Activated T-helper 1 cell treated with anti-CD3 and anti-CD28 coated beads, Interleukin-2, amount 50 U/mL, for 16 hours (primary cell): Measurements from ENCODE around the gene FCER1A.

ENCODE experiments used
- DNase-seq, 2 donors: peaks; one replicate each; pipeline ENCODE4 v3.0.0-alpha.2; 2020; ENCODE audit warnings: low read depth in 1 of 2, low spot score in 1 of 2

FCER1A gene

DNA sequence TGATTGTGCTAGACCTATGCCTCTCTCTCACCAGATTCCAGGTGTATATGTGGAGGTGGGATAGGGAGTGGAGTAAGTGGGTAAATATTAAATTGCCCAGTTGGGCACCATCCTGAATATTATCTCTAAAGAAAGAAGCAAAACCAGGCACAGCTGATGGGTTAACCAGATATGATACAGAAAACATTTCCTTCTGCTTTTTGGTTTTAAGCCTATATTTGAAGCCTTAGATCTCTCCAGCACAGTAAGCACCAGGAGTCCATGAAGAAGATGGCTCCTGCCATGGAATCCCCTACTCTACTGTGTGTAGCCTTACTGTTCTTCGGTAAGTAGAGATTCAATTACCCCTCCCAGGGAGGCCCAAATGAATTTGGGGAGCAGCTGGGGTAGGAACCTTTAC lies at the start of gene FCER1A:
Gene FCER1A, plus strand, starts transcription at position 242 of the 400 bp plus-strand sequence. Its CDS starts 29 bp downstream, at position 271.
- DNase-seq = no peak

DNA sequence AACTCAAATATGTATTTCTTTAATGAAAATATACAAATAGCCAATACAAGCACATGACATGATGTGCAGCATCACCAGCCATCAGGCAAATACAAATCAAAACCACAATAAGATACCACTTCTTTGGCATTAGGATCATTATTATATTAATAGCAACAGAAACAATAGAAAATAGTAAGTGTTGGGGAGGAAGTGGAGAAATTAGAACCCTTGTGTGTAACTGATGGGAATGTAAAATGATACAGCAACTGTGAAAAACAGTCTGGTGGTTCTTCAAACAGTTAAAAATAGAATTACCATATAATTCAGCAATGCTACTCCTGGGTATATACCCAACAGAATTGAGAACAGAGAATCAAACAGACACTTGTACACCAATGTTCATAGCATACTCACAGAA lies 40.8 kb upstream of the FCER1A start:
- DNase-seq = no peak

DNA sequence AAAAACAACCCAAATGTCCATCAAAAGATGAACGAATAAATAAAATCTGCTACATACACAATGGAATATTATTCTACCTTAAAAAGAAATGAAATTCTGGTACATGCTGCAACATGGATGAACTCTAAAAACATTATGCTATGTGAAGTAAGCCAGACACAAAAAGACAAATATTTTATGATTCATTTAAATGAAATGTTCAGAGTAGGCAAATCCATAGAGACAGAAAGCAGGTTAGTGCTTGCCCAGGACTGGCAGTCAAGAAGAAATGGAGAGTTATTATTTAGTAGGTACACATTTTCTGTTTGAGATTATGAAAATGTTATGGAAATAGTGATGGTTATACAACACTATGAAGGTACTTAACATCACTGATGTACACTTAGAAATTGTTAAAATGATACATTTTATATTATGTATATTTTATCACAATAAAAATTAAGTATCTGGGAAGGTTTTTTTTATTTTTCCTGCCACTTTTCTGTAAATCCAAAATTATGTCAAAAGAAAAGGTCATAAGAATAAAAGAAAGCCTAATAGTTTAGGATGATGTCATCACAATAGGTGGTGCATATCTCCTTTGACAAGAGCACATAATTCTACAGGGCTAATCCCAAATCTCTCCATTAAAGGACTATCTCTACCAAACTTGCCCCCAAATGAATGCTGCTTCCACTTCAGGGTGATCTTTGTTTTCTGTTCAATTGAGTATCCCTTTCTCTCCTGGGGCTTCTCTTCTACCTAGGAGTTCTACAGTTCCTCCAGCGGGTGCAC lies 40.2 kb upstream of the FCER1A start:
- DNase-seq = no peak

DNA sequence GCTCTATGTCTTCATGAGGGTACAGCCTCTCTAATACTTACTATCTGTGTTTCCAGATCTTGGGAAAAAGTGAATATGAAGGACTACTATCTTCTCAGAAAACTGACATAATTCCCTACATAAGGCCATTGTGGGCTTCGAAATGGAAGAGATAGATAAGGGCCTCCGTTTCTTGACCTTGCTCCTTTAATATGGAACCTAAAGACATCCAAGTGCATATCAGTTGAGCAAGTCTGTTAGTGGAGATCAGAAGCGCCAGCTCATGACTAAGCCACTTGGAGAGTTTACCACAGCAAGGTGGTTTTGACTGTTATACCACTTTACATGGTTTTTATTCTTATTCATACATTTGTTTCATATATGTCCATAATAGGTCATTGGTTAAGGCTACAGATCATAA lies 35.3 kb upstream of the FCER1A start:
- DNase-seq = no peak

DNA sequence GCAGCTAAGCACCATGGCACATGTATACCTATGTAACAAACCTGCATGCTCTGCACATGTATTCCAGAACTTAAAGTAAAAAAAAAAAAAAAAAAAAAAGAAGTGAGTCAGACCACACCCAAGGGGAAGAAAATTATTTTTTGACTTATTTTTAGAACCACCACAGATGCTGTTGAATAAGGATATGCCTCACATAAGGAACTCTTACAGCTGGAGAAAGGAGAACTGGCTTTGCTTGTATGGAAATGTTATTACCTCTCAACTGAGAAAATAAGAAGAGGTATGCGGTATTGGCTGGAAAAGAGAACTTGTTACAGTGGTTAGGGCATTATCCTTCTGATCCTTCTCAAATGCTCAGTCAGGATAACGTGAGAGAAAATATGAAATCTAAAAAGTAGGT lies 27.5 kb upstream of the FCER1A start:
- DNase-seq = no peak

DNA sequence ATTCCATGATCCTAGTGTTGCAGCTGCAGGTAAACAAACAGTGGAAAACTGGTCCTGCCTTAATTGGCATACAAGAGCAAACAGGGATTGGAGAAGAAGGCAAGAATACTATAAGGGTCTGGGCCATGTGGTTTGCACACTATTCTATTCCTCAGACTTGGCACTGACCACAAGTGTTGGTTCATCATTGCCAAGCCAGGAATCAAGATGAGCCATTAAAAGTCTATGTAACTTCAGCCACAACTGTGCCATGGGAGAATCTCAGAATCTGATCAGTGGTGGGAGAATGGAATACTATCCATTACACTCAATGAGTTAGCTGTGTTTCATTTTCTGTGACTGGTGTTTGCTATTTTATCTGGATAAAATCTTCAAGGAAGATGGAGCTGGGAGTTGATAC lies 26.2 kb upstream of the FCER1A start:
- no peak for DNase-seq

GRCh38 chr1:159279773-159280172 lies 22.4 kb upstream of the FCER1A start:
- DNase-seq = no peak

GRCh38 chr1:159282118-159282517 lies 20.0 kb upstream of the FCER1A start:
- DNase-seq = no peak

- no peak for DNase-seq
These were observed 13.1 kb upstream of the FCER1A start for GRCh38 chr1:159289060-159289459.

DNA sequence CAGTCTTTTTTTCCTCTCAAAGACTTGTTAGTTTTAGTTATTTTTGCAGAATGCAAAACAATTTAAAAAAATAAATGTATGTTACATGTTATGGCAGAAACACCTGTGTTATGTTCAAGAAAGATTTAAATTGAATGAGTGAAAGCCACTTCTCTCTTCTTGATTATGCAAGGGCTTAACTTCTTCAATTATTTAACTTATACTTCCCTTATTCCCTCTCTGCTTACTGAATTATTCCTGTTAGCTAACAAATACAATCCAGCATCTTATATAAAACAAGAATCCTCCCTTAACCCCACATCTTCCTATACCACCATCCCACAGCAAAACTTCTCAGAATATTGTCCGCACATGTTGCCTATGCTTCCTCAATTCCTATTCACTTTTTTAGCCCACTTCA lies 10.7 kb upstream of the FCER1A start:
- DNase-seq = no peak

DNA sequence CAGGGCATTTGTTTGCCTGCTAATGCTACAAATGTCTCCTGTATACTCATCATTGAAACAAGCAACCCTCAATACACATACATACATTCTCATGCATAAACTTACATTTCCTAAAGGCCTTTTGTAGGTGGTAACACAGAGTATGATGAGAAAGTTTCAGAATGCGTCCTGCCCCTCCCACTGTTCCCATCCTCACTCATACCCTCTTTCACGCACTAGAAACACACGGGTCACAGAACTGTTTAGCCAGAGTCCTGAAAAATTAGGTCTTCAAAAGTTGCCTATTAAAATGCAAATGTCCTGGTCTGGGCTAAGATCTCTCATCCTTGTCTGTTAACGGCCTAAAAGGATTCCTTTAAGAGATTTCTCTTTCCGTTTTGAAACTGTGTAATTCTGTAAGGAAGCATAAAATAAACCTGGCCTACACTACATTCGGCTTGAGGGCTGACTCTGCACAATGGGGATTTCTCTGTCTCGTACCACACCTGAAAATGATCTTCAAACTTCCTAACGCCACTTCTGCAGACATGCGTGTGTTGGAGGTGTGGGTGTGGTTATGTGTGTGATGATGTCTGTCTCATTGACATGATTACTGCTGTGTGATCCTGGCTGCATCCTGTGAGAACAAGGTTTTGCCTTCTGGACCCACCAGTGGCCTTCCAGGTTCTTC lies 5.3 kb upstream of the FCER1A start:
- DNase-seq = no peak

DNA sequence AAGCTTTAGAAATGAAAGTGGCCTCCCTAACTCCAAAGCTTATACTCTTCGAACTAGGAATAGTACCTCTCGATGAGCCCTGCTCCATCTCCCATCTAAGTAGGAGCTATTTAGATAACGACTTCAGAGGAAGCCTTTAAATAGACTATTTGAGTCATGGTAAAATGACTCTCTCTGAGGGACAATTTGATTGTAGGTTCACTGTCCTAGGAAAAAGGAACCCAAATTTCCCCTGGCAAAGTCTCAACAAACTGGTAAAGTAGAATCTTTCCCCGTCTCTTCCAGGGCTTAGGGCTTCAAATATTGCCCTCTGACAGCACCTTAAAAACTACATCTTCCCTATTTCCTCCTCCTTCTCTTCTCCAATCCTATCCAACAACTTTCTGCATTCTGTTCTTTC lies 2.0 kb upstream of the FCER1A start:
- no peak for DNase-seq

DNA sequence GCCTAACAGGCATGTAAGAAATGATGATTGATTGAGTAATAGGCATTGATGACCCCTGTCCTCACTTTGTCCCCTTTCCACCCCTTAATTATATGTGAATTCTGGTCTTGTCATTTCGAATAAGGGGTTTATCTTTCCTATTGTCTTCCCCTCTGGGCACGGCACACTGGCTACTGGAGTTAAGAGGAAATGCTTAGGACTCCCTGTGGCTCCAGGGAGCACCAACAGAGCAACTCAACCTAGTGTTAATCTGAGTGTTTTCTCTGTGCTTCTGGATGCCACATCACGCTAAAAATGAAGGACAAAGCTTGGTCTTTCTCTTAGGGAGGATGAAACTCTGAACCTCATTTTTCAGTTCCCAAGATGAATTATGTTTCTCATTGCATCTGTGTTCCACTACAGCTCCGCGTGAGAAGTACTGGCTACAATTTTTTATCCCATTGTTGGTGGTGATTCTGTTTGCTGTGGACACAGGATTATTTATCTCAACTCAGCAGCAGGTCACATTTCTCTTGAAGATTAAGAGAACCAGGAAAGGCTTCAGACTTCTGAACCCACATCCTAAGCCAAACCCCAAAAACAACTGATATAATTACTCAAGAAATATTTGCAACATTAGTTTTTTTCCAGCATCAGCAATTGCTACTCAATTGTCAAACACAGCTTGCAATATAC lies 5.3 kb downstream of the FCER1A start:
- no peak for DNase-seq

- no peak for DNase-seq
These were observed 9.5 kb downstream of the FCER1A start for GRCh38 chr1:159311679-159312078.

GRCh38 chr1:159315381-159315780 lies 13.2 kb downstream of the FCER1A start:
- no peak for DNase-seq

DNA sequence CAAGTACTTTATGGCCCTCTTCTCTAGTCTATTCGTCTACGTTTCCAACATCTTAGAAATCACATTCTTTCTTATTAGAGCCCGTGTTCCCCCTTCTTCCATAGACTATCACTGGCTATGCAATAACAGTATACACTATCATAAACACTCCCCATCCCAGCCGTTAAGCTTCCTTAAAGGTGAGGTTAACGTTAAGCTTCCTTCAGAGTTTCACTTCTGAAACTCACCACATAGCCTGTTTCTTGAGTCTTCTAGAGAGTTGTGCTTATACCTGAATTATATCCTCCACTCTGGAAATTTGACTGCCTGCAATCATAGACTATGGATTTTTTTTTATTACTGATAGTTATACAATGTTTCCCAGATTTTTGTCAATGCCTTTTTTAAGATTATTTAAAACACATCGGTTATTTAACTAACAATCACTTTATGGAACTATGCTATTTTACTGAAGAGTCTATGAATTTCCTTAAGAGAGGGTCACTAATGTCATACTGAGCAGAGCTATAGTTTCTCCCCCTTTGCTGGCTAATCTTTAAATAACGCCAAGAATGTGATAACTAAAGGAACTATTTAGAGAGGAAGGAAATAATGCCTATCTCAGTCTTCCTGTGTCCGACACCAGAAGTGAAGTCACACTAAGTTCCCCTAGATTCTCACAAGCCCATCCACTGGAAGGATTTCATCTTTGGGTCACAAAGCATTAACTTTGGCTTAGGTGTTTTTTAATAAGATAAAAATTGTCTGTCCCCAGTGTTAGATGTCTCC lies 16.8 kb downstream of the FCER1A start:
- DNase-seq = no peak

DNA sequence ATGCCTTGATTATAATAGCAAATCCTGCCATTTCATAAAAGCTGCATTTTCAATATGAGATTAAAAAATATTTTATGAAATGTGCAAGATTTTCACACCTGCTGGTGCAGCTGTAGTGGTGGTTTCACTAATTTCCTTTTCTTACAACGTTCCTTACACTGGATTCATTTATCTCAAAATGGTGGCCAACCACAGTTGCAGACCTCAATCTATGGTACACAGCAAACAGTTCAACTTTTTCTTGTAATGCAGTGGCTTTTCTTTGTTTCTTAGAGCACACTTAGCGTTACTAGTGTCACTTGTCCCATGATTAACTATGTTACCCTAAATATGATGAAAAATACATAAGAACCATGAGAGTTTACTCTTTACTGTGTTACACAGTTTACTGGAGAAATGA lies 32.7 kb downstream of the FCER1A start:
- DNase-seq = no peak

DNA sequence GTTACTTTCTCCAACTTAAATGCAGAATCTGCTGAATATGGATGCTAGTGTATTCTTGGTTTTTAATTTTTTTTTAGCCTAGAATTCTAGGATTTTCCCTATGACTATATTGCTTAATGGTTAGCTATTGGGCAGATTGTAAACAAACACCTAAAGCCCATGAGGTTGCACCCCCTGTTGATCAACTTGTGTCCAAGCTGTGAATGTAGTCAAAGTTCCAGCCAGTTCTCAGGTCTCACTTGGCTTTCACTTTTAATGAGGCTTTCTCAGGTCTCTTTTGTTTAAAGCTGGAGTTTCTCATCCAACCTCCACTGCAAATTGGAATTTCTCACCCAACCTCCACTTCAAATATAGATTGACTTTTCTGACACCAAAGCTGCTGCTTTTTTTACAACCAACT lies 35.9 kb downstream of the FCER1A start:
- no peak for DNase-seq

- DNase-seq = no peak
These were observed 37.4 kb downstream of the FCER1A start for GRCh38 chr1:159339536-159339935.

- DNase-seq = no peak
These were observed 39.6 kb downstream of the FCER1A start for GRCh38 chr1:159341736-159342135.

DNA sequence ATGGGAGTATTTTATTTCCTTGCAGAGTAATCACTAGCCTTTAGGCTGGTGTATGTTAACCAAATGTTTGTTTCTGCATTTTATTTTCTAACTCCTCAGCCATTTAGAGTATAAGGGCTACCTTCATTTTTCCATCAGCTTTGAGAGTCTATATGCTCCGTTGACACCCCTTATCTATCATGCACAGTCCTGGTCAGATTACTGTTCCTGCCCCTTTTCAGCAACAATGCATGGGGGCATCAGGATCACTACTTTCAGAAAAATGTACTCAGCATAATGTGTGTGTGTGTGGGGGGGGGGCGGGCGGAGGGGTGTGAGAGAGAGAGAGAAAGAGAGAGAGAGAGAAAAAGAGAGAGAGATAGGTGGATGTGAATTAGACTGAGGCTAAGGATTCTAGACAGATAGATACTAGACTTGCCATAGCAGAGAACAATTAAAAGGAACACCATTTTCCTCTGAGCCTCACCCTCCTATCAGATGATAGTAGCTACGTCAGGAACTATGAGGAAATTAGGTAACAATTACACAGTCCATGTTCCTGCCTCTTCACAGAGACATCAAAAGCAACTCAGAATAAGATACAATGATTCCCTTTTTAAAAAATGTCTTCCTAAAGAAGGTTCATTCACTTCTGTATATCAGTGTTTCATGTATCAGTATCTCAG lies 40.8 kb downstream of the FCER1A start:
- no peak for DNase-seq
